B cell (primary cell): ENCODE measurements around the gene GOLGA6L24.
"Not testable (repeated sequence)": the region's sequence is repeated elsewhere in the genome, so short reads cannot be mapped to it uniquely, and the experiment has no call there.

Experiments
- EZH2 ChIP-seq: IDR thresholded peaks from 2 replicates; pipeline ENCODE4 v1.6.1; 2012; ENCODE audit warnings: borderline replicate concordance, low read depth, mild to moderate bottlenecking, moderate library complexity, low read length; ENCODE audit not compliant: insufficient read depth, poor library complexity, severe bottlenecking
- TF ChIP-seq, protein P1 (sequence below): fragments of 200-600 bp; IDR thresholded peaks from one replicate; pipeline ENCODE4 v1.8.0; 2022; ENCODE audit warnings: antibody characterized with exemption, mild to moderate bottlenecking

DNA sequence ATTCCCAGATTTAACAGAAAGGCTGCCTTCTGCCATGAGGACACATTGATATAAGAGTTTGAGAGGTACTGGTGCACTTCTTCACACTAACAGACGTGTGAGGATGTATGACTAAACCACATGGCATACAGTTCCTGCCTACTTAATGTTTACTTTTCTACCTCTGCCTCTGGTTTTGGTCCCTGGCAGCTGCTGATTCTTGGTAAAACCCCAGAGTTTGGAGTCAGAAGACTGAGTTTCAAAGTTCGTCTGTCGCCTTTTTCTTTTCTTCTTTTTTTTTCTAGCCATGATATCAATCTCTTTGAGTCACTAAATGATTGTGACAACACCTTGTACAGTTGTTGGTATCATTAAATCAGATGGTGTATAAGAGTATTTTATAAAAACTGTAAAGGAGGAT is 22.2 kb upstream of the GOLGA6L24 start:
- TF ChIP-seq, protein P1, sequence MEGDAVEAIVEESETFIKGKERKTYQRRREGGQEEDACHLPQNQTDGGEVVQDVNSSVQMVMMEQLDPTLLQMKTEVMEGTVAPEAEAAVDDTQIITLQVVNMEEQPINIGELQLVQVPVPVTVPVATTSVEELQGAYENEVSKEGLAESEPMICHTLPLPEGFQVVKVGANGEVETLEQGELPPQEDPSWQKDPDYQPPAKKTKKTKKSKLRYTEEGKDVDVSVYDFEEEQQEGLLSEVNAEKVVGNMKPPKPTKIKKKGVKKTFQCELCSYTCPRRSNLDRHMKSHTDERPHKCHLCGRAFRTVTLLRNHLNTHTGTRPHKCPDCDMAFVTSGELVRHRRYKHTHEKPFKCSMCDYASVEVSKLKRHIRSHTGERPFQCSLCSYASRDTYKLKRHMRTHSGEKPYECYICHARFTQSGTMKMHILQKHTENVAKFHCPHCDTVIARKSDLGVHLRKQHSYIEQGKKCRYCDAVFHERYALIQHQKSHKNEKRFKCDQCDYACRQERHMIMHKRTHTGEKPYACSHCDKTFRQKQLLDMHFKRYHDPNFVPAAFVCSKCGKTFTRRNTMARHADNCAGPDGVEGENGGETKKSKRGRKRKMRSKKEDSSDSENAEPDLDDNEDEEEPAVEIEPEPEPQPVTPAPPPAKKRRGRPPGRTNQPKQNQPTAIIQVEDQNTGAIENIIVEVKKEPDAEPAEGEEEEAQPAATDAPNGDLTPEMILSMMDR = not testable (repeated sequence)
- TF ChIP-seq EZH2 = not testable (repeated sequence)
